ENCODE measurements around the gene SND1.

DNA sequence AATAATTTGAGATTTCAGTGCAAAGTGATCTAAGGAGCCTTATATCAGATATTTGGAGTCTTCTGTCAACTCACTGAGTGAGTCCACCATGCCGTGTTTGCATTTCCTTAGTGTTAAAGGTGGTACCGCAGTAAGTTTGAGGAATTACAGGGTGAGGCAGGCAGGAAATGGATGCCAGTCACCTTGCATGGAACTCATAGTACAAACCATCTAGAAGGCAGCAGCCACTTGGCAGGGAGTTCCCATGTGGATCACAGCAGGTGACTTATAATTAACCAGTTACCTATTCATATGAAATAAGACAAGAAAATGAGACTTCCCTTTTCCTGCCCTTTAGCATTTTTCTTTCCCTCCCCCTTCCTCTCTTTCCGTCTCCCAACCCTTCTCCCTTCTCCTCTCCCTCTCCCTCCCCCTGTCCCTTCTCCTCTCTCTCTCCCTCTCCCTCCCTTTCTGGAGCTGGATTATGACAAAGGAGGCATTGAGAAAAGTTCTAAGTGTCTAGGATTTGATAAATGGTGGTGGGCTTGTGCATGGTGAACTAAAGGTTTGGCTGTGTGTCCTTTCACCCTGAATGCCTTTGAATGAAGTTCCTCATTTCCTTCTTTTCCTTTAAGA, 285.2 kb downstream of the SND1 start:
- TF ChIP-seq CTCF (IDR thresholded peaks at IDR 0.05; ENCODE audit: low read length) (no peak), EZH2 (IDR thresholded peaks at IDR 0.05; ENCODE audit: borderline replicate concordance, low read length) (no peak)

Measured in OCI-LY1 (cell line).